ENCODE measurements around the gene PLIN3. TPM values are rescaled to one million over a fixed set of nuclear protein-coding genes. Genes with fewer than 3 reads are reported as not detected.

PLIN3 gene
- total RNA-seq (2021; ENCODE audit: unreplicated experiment) (207 TPM), Bru-seq, nascent RNA (percentile 81 among the genes with signal in this experiment), BruChase-seq, experiment 1, labeled RNA remaining after a 6-hour chase (percentile 86 among the genes with signal in this experiment), BruChase-seq, experiment 2, labeled RNA remaining after a 2-hour chase (percentile 82 among the genes with signal in this experiment)
- polyA plus RNA-seq (2012): 219 and 273 TPM in 2 replicates
- long read RNA-seq, transcript PLIN3-202 (8 exons, 1,535 nt): minor isoform, 24 of 910 reads
- long read RNA-seq, transcript PLIN3-201 (8 exons, 2,333 nt): major isoform, 729 of 910 reads
- long read RNA-seq, partial matches to known transcripts: 78 of 910 reads
- long read RNA-seq, other reads (novel, unspliced or antisense): 79 of 910 reads

- intact Hi-C loops (cut with micrococcal nuclease): no loop called here
- CTCF ChIA-PET: interaction anchor here (1.0 to 8.1 kb wide), 6 partner anchors 15 to 163 kb away, joined by 3 to 32 read pairs (median 4); partner anchors contain the start of gene FEM1A
- Histone ChIP-seq H2AFZ (ENCODE audit: low read depth, low read length, poor library complexity, severe bottlenecking) (no peak within 1 kb of the TSS), H3K27ac (ENCODE audit: low read depth, low read length) (peak within 1 kb of the TSS; percentile 95), H3K36me3 (ENCODE audit: control insufficient read depth in 1 of 2, insufficient read depth in 2 of 2, low read length in 2 of 2) (peaks cover 0 to 11% of the 10 kb centered on the region in 2 experiments; a peak in 2 of 4 replicates), H3K9me2 (ENCODE audit: insufficient read depth) (no peaks in the 10 kb centered on the region), H3K4me3 (replicated peaks in 1 of 2; ENCODE audit: low read depth in 1 of 2, low read length in 2 of 2) (peak within 1 kb of the TSS; percentile 94 to 96), H3K4me1 (ENCODE audit: control insufficient read depth in 1 of 2, insufficient read depth in 2 of 2, low read length in 2 of 2) (peaks cover 49 to 76% of the 10 kb centered on the region in 2 experiments), H3K27me3 (ENCODE audit: insufficient read depth, low read length) (no peaks in the 10 kb centered on the region), H3K4me2 (ENCODE audit: low read length) (peak within 1 kb of the TSS; percentile 85), H3K79me2 (ENCODE audit: insufficient read depth, low read length) (peaks cover 46% of the 10 kb centered on the region), H3K9ac (ENCODE audit: low read length) (peak within 1 kb of the TSS; percentile 94), H3K9me3 (ENCODE audit: control insufficient read depth in 1 of 2, insufficient read depth in 1 of 2, low read depth in 1 of 2, low read length in 2 of 2) (no peaks in the 10 kb centered on the region), H4K20me1 (ENCODE audit: insufficient read depth) (no peaks in the 10 kb centered on the region; the same call in 1 of the 2 replicates)
- ATAC-seq (peak; percentile 72), DNase-seq (ENCODE audit: low read depth, low spot score) (peak; percentile 88)
- TF ChIP-seq MAX (IDR thresholded peaks at IDR 0.05): peak; percentile 57
- TF ChIP-seq YY1 (IDR thresholded peaks at IDR 0.05; ENCODE audit: extremely low read depth, insufficient replicate concordance, low read depth, low read length): peak; percentile 10
- TF ChIP-seq SIN3A (IDR thresholded peaks at IDR 0.05; ENCODE audit: low read depth): peak; percentile 43; the same call in 1 of the 2 replicates
- peak; percentile 56; the same call in 1 of the 2 replicates for TF ChIP-seq CBX3 (IDR thresholded peaks at IDR 0.05; ENCODE audit: low read depth)
- peak; percentile 89 for TF ChIP-seq POLR2AphosphoS5 (IDR thresholded peaks at IDR 0.05; ENCODE audit: low read depth, low read length)
- no peak for TF ChIP-seq FOSL1 (IDR thresholded peaks at IDR 0.05; ENCODE audit: low read depth)
- peak; percentile 93 for TF ChIP-seq SP1 (IDR thresholded peaks at IDR 0.05; ENCODE audit: low read depth)
- no peak for TF ChIP-seq ZFX (IDR thresholded peaks at IDR 0.05)
- TF ChIP-seq POLR2A (IDR thresholded peaks at IDR 0.05; ENCODE audit: borderline replicate concordance, extremely low read depth, insufficient read depth, insufficient read length): no peak
- no peak for TF ChIP-seq ELF1 (IDR thresholded peaks at IDR 0.05; ENCODE audit: borderline replicate concordance, low read depth)
- no peak for TF ChIP-seq RAD21 (IDR thresholded peaks at IDR 0.05; ENCODE audit: low read depth)
- peak; percentile 37 for TF ChIP-seq TCF7L2 (IDR thresholded peaks at IDR 0.05; ENCODE audit: borderline replicate concordance, extremely low read depth, insufficient read depth, insufficient read length)
- no peak for TF ChIP-seq JUND (IDR thresholded peaks at IDR 0.05)
- peak; percentile 89 for TF ChIP-seq EGR1 (IDR thresholded peaks at IDR 0.05; ENCODE audit: low read depth)
- POLR2A ChIA-PET: interaction anchor here (0.6 to 5.7 kb wide), 15 partner anchors 11 to 568 kb away, joined by 3 to 54 read pairs (median 3); partner anchors contain the start of genes HDGFL2 and KDM4B
- RAD21 ChIA-PET (ENCODE audit: low non-redundant PET in 1 of 2, low total read pairs in 2 of 2, uncharacterized antibody in 2 of 2, unreplicated experiment in 2 of 2): interaction anchor here (0.7 to 1.8 kb wide), 5 partner anchors 44 to 291 kb away, joined by 4 to 5 read pairs (median 4); no protein-coding TSS in a partner anchor
- BruUV-seq (replicated peaks): no TSS peak
These were observed at the start of gene PLIN3 for GRCh38 chr19:4867534-4868285. TSS of gene PLIN3 (minus strand) at chr19:4867667. CDS start at chr19:4861394, 6,273 bp downstream.
